ENCODE data around the gene ESPL1. TPM values are rescaled to one million over a fixed set of nuclear protein-coding genes. Genes with fewer than 3 reads are reported as not detected.

Gene ESPL1
- total and polyA plus RNA-seq, 4 donors: 2.8 to 19.3 (median 3.7) TPM

DNA sequence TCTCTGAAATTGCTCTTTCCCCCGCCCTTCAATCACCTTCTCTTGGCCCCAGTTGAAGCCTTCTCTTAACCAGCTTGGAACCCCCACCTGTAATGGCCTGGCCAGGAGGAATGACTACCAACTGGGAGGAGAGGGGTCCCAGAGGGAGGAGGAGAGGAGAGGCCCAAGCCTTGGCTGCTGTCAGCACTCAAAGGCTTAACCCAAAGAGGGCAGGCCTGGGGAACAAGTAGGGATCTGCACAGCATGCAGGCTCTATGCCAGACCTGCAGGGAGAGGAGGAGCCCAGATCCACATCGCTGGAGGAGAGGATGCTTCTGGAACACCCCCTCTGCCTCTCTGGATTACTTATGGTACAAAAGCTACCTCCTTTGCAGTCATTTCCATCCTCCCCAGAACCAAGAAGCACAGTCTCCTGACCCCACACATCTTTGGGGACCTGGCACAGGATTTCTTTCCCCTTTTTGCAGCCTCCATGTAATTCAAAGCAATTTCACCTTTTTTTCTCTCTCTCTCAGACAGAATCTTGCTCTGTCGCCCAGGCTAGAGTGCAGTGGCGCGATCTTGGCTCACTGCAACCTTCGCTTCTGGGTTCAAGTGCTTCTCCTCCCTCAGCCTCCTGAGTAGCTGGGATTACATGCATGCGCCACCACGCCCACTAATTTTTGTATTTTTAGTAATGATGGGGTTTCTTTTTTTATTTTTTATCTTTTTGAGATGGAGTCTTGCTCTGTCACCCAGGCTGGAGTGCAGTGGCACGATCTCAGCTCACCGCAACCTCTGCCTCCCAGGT is 42.3 kb upstream of the ESPL1 start:
- Histone ChIP-seq H3K9ac (ENCODE audit: low read depth in 1 of 2, low read length in 2 of 2) (no peak overlapping the region), H3K27ac (ENCODE audit: low read depth in 1 of 2, low read length in 2 of 2) (no peak overlapping the region), H3K36me3 (ENCODE audit: control insufficient read depth in 4 of 4, insufficient read depth in 3 of 4, low read depth in 1 of 4, low read length in 3 of 4) (no peaks in the 10 kb centered on the region), H3K4me1 (ENCODE audit: control insufficient read depth in 4 of 4, insufficient read depth in 4 of 4, low read length in 3 of 4) (peaks cover 0 to 13% (median 4%) of the 10 kb centered on the region in 4 donors), H3K27me3 (ENCODE audit: control insufficient read depth in 4 of 4, insufficient read depth in 4 of 4, low read length in 3 of 4) (no peaks in the 10 kb centered on the region), H3K4me3 (ENCODE audit: low read depth in 1 of 3, low read length in 3 of 3) (no peak overlapping the region), H3K9me3 (ENCODE audit: control insufficient read depth in 4 of 4, low read length in 3 of 4) (no peaks in the 10 kb centered on the region)
- TF ChIP-seq JUND (IDR thresholded peaks at IDR 0.05) (no peak), RAD21 (IDR thresholded peaks at IDR 0.05) (no peak), RXRA (IDR thresholded peaks at IDR 0.05) (no peak), FOXA2 (IDR thresholded peaks at IDR 0.05) (no peak), TAF1 (conservative IDR thresholded peaks at IDR 0.05) (no peak), FOXA1 (IDR thresholded peaks at IDR 0.05) (no peak), YY1 (IDR thresholded peaks at IDR 0.05) (no peak), HNF4A (conservative IDR thresholded peaks at IDR 0.05) (no peak), EGR1 (IDR thresholded peaks at IDR 0.05; ENCODE audit: low read depth in 2 of 2) (no peak), NR2F2 (IDR thresholded peaks at IDR 0.05) (no peak), HNF4G (IDR thresholded peaks at IDR 0.05) (no peak)
- TF ChIP-seq, protein P1, sequence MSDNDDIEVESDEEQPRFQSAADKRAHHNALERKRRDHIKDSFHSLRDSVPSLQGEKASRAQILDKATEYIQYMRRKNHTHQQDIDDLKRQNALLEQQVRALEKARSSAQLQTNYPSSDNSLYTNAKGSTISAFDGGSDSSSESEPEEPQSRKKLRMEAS (IDR thresholded peaks at IDR 0.05): no peak
- TF ChIP-seq, protein P2, sequence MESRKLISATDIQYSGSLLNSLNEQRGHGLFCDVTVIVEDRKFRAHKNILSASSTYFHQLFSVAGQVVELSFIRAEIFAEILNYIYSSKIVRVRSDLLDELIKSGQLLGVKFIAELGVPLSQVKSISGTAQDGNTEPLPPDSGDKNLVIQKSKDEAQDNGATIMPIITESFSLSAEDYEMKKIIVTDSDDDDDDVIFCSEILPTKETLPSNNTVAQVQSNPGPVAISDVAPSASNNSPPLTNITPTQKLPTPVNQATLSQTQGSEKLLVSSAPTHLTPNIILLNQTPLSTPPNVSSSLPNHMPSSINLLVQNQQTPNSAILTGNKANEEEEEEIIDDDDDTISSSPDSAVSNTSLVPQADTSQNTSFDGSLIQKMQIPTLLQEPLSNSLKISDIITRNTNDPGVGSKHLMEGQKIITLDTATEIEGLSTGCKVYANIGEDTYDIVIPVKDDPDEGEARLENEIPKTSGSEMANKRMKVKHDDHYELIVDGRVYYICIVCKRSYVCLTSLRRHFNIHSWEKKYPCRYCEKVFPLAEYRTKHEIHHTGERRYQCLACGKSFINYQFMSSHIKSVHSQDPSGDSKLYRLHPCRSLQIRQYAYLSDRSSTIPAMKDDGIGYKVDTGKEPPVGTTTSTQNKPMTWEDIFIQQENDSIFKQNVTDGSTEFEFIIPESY (IDR thresholded peaks at IDR 0.05): no peak
- TF ChIP-seq, protein P3, sequence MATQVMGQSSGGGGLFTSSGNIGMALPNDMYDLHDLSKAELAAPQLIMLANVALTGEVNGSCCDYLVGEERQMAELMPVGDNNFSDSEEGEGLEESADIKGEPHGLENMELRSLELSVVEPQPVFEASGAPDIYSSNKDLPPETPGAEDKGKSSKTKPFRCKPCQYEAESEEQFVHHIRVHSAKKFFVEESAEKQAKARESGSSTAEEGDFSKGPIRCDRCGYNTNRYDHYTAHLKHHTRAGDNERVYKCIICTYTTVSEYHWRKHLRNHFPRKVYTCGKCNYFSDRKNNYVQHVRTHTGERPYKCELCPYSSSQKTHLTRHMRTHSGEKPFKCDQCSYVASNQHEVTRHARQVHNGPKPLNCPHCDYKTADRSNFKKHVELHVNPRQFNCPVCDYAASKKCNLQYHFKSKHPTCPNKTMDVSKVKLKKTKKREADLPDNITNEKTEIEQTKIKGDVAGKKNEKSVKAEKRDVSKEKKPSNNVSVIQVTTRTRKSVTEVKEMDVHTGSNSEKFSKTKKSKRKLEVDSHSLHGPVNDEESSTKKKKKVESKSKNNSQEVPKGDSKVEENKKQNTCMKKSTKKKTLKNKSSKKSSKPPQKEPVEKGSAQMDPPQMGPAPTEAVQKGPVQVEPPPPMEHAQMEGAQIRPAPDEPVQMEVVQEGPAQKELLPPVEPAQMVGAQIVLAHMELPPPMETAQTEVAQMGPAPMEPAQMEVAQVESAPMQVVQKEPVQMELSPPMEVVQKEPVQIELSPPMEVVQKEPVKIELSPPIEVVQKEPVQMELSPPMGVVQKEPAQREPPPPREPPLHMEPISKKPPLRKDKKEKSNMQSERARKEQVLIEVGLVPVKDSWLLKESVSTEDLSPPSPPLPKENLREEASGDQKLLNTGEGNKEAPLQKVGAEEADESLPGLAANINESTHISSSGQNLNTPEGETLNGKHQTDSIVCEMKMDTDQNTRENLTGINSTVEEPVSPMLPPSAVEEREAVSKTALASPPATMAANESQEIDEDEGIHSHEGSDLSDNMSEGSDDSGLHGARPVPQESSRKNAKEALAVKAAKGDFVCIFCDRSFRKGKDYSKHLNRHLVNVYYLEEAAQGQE (IDR thresholded peaks at IDR 0.05): no peak
- TF ChIP-seq, protein P4, sequence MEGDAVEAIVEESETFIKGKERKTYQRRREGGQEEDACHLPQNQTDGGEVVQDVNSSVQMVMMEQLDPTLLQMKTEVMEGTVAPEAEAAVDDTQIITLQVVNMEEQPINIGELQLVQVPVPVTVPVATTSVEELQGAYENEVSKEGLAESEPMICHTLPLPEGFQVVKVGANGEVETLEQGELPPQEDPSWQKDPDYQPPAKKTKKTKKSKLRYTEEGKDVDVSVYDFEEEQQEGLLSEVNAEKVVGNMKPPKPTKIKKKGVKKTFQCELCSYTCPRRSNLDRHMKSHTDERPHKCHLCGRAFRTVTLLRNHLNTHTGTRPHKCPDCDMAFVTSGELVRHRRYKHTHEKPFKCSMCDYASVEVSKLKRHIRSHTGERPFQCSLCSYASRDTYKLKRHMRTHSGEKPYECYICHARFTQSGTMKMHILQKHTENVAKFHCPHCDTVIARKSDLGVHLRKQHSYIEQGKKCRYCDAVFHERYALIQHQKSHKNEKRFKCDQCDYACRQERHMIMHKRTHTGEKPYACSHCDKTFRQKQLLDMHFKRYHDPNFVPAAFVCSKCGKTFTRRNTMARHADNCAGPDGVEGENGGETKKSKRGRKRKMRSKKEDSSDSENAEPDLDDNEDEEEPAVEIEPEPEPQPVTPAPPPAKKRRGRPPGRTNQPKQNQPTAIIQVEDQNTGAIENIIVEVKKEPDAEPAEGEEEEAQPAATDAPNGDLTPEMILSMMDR (IDR thresholded peaks at IDR 0.05; ENCODE audit: low read depth, low read length, missing input control): no peak
- DNase-seq (ENCODE audit: low spot score): no peak
- WGBS: 94% methylated on average over 10 of the region's 10 CpGs

DNA sequence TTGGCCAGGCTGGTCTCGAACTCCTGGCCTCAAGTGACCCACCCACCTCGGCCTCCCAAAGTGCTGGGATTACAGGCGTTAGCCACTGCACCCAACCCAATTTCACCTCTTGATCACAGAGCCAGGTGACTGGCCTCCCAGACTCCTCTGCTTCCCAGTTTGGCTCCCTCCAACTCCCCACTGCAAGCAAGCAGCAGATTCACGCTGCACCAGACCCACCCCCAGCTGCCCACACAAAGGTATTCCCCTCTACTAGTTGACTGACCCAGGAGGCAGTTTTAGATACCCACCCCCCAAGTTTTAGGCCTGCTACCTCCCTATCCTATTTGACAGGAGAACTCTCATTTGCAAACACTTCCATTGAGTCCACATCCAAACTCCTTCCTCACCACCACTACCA is 41.3 kb upstream of the ESPL1 start:
- Histone ChIP-seq H3K4me3 (ENCODE audit: low read depth in 1 of 3, low read length in 3 of 3) (no peak overlapping the region), H3K36me3 (ENCODE audit: control insufficient read depth in 4 of 4, insufficient read depth in 3 of 4, low read depth in 1 of 4, low read length in 3 of 4) (no peaks in the 10 kb centered on the region), H3K9ac (ENCODE audit: low read depth in 1 of 2, low read length in 2 of 2) (no peak overlapping the region), H3K27ac (ENCODE audit: low read depth in 1 of 2, low read length in 2 of 2) (no peak overlapping the region), H3K27me3 (ENCODE audit: control insufficient read depth in 4 of 4, insufficient read depth in 4 of 4, low read length in 3 of 4) (no peaks in the 10 kb centered on the region), H3K9me3 (ENCODE audit: control insufficient read depth in 4 of 4, low read length in 3 of 4) (no peaks in the 10 kb centered on the region), H3K4me1 (ENCODE audit: control insufficient read depth in 4 of 4, insufficient read depth in 4 of 4, low read length in 3 of 4) (peaks cover 0 to 11% (median 0%) of the 10 kb centered on the region in 4 donors)
- DNase-seq (ENCODE audit: low spot score): no peak
- 90% methylated on average over 4 of the region's 4 CpGs for WGBS
- no peak for TF ChIP-seq HNF4G (IDR thresholded peaks at IDR 0.05)
- TF ChIP-seq, protein P4 (IDR thresholded peaks at IDR 0.05; ENCODE audit: low read depth, low read length, missing input control): no peak
- TF ChIP-seq JUND (IDR thresholded peaks at IDR 0.05): no peak
- TF ChIP-seq, protein P1 (IDR thresholded peaks at IDR 0.05): no peak
- TF ChIP-seq, protein P3 (IDR thresholded peaks at IDR 0.05): no peak
- no peak for TF ChIP-seq SP1 (IDR thresholded peaks at IDR 0.05)
- no peak for TF ChIP-seq YY1 (IDR thresholded peaks at IDR 0.05)
- TF ChIP-seq RAD21 (IDR thresholded peaks at IDR 0.05): no peak
- no peak for TF ChIP-seq FOXA2 (IDR thresholded peaks at IDR 0.05)
- no peak for TF ChIP-seq GABPA (IDR thresholded peaks at IDR 0.05 in 1 of 2, conservative IDR thresholded peaks at IDR 0.05 in 1 of 2)
